Measurements from ENCODE around the gene HERPUD1. TPM values are rescaled to one million over a fixed set of nuclear protein-coding genes. Genes with fewer than 3 reads are reported as not detected.

HERPUD1 gene
- total and polyA plus RNA-seq, 2 of the 13 experiments (the other 11 are each of a cell fraction or from before 2014, with no cell fraction given) = 96.2 to 323 TPM

DNA sequence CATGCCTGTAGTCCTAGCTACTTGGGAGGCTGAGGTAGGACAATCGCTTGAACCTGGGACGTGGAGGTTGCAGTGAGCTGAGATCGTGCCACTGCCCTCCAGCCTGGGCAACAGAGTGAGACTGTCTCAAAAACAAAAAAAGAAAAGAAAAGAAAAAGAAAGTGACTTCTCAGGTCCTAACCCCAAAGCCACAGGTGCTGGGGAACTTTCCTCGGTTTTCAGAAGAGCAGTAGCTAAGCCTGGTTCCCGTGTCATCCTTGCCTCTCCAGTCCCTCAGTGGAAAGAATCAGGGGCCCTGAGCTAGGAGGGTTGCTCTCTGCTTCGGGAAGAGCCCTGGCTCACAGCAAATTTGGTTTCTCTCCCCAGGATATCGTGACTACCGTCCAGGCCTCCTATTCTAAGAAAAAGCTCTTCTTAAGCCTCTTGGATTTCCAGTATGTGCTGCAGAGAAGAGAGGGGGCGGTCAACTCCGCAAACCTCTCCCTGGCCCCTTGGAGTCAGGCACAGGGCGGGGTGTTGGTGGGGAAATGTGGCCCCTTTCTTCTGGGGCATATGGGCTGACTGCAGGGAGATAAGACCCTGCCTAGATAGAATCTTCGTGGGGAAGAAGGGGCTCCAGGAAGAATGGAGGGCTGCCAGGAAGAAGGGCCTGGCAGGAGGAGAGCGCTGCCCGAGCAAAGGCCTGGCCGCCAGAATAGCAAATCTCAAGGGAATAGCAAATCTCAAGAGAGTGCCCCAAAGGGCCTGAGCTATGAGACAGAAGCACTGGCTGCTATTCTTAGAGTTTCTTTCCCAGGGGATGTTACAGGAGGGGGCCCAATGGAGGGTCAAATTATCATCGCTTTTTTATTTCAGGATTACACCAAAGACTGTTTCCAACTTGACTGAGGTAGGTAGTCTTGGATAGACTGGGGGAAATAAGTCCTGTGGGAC is 49.1 kb downstream of the HERPUD1 start:
- no TSS peak for BruUV-seq (replicated peaks)
- ChIA-PET CTCF (ENCODE audit: low intra/inter-chr PET ratio, low total read pairs) (no interaction called here), POLR2A (no interaction called here)
- no peak for ATAC-seq
- no peak for FAIRE-seq
- Histone ChIP-seq H2AFZ (ENCODE audit: low read length) (no peak overlapping the region), H3K4me1 (ENCODE audit: insufficient read depth, low read length) (peaks cover 35% of the 10 kb centered on the region), H3K4me2 (ENCODE audit: low read depth, low read length) (no peak overlapping the region), H3K9me3 (ENCODE audit: low read length) (no peaks in the 10 kb centered on the region), H3K27me3 (ENCODE audit: control insufficient read depth in 1 of 2, insufficient read depth in 2 of 2, low read length in 2 of 2) (peaks cover 1 to 24% of the 10 kb centered on the region in 2 experiments; a peak in 4 of 5 replicates), H4K20me1 (ENCODE audit: insufficient read depth, low read length) (no peaks in the 10 kb centered on the region), H3K27ac (ENCODE audit: extremely low read length, insufficient read depth, low read length) (no peak overlapping the region), H3K4me3 (replicated peaks in 1 of 3; ENCODE audit: insufficient read depth in 1 of 3, low read depth in 2 of 3, low read length in 3 of 3) (no peak overlapping the region), H3K79me2 (ENCODE audit: insufficient read depth, low read length) (no peaks in the 10 kb centered on the region), H3K9ac (ENCODE audit: insufficient read depth, low read depth, low read length) (no peak overlapping the region), H3K36me3 (replicated peaks in 1 of 2; ENCODE audit: control insufficient read depth in 1 of 2, insufficient read depth in 2 of 2, low read length in 2 of 2) (no peaks in the 10 kb centered on the region)
- TF ChIP-seq ZSCAN31 (CRISPR knock-in tag; IDR thresholded peaks at IDR 0.05; ENCODE audit: low read depth) (no peak), CENPX (CRISPR knock-in tag; IDR thresholded peaks at IDR 0.05) (no peak), ZNF232 (CRISPR knock-in tag; IDR thresholded peaks at IDR 0.05; ENCODE audit: borderline replicate concordance) (no peak)
- intact Hi-C loops (cut with micrococcal nuclease; ENCODE audit: unreplicated experiment) (no loop called here), in situ Hi-C loops (cut with HindIII; ENCODE audit: extremely low pct_ligation_motif_present, low pct_unique_long_range_greater_than_20kb) (no loop called here)
- 49% methylated on average over 14 of the region's 16 CpGs for WGBS (ENCODE audit: low lambda C conversion rate)
- DNase-seq (ENCODE audit: low spot score) = no peak

GRCh38 chr16:56981729-56982271 is 49.9 kb downstream of the HERPUD1 start:
- Histone ChIP-seq H3K36me3 (replicated peaks in 1 of 2; ENCODE audit: control insufficient read depth in 1 of 2, insufficient read depth in 2 of 2, low read length in 2 of 2) (no peaks in the 10 kb centered on the region), H4K20me1 (ENCODE audit: insufficient read depth, low read length) (no peaks in the 10 kb centered on the region), H3K27me3 (ENCODE audit: control insufficient read depth in 1 of 2, insufficient read depth in 2 of 2, low read length in 2 of 2) (peaks cover 1 to 23% of the 10 kb centered on the region in 2 experiments; a peak in 4 of 5 replicates), H3K9ac (ENCODE audit: insufficient read depth, low read depth, low read length) (no peak overlapping the region), H3K79me2 (ENCODE audit: insufficient read depth, low read length) (no peaks in the 10 kb centered on the region), H2AFZ (ENCODE audit: low read length) (no peak overlapping the region), H3K4me2 (ENCODE audit: low read depth, low read length) (no peak overlapping the region), H3K9me3 (ENCODE audit: low read length) (no peaks in the 10 kb centered on the region), H3K4me3 (replicated peaks in 1 of 3; ENCODE audit: insufficient read depth in 1 of 3, low read depth in 2 of 3, low read length in 3 of 3) (no peak overlapping the region), H3K4me1 (ENCODE audit: insufficient read depth, low read length) (peaks cover 43% of the 10 kb centered on the region), H3K27ac (ENCODE audit: extremely low read length, insufficient read depth, low read length) (no peak overlapping the region)
- BruUV-seq (replicated peaks) = no TSS peak
- in situ Hi-C loops (cut with HindIII; ENCODE audit: extremely low pct_ligation_motif_present, low pct_unique_long_range_greater_than_20kb) (no loop called here), intact Hi-C loops (cut with micrococcal nuclease; ENCODE audit: unreplicated experiment) (no loop called here)
- DNase-seq (ENCODE audit: low spot score) (no peak), ATAC-seq (no peak), FAIRE-seq (no peak)
- 38% methylated on average over 6 of the region's 12 CpGs for WGBS (ENCODE audit: low lambda C conversion rate)
- peak; percentile 43; the same call in 1 of the 2 replicates for TF ChIP-seq ZNF263 (CRISPR knock-in tag; IDR thresholded peaks at IDR 0.05)
- TF ChIP-seq ZNF629 (CRISPR knock-in tag; conservative IDR thresholded peaks at IDR 0.05) = peak; percentile 51
- TF ChIP-seq, protein P1, sequence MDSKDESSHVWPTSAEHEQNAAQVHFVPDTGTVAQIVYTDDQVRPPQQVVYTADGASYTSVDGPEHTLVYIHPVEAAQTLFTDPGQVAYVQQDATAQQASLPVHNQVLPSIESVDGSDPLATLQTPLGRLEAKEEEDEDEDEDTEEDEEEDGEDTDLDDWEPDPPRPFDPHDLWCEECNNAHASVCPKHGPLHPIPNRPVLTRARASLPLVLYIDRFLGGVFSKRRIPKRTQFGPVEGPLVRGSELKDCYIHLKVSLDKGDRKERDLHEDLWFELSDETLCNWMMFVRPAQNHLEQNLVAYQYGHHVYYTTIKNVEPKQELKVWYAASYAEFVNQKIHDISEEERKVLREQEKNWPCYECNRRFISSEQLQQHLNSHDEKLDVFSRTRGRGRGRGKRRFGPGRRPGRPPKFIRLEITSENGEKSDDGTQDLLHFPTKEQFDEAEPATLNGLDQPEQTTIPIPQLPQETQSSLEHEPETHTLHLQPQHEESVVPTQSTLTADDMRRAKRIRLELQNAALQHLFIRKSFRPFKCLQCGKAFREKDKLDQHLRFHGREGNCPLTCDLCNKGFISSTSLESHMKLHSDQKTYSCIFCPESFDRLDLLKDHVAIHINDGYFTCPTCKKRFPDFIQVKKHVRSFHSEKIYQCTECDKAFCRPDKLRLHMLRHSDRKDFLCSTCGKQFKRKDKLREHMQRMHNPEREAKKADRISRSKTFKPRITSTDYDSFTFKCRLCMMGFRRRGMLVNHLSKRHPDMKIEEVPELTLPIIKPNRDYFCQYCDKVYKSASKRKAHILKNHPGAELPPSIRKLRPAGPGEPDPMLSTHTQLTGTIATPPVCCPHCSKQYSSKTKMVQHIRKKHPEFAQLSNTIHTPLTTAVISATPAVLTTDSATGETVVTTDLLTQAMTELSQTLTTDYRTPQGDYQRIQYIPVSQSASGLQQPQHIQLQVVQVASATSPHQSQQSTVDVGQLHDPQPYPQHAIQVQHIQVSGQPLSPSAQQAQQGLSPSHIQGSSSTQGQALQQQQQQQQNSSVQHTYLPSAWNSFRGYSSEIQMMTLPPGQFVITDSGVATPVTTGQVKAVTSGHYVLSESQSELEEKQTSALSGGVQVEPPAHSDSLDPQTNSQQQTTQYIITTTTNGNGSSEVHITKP (CRISPR knock-in tag; IDR thresholded peaks at IDR 0.05; ENCODE audit: low read depth) = no peak
- no peak for TF ChIP-seq MYPOP (CRISPR knock-in tag; IDR thresholded peaks at IDR 0.05)
- POLR2A ChIA-PET = interaction anchor here (0.9 kb wide), 1 partner anchor 11 kb away, joined by 3 read pairs; no protein-coding TSS in a partner anchor
- CTCF ChIA-PET (ENCODE audit: low intra/inter-chr PET ratio, low total read pairs) = no interaction called here
